Loucy (cell line): ENCODE data around the gene NOX5.

Experiments used
- CTCF ChIP-seq: fragments of 200-600 bp; sonication (generic); conservative IDR thresholded peaks from 2 replicates; pipeline ENCODE4 v1.5.1; 2014; ENCODE audit warnings: mild to moderate bottlenecking, antibody characterized with exemption, low read length
- EZH2phosphoT487 ChIP-seq: fragments of 200-600 bp; IDR thresholded peaks from 2 replicates; pipeline ENCODE4 v1.6.1; 2018; ENCODE audit warnings: antibody characterized with exemption, mild to moderate bottlenecking, moderate library complexity, borderline replicate concordance

DNA sequence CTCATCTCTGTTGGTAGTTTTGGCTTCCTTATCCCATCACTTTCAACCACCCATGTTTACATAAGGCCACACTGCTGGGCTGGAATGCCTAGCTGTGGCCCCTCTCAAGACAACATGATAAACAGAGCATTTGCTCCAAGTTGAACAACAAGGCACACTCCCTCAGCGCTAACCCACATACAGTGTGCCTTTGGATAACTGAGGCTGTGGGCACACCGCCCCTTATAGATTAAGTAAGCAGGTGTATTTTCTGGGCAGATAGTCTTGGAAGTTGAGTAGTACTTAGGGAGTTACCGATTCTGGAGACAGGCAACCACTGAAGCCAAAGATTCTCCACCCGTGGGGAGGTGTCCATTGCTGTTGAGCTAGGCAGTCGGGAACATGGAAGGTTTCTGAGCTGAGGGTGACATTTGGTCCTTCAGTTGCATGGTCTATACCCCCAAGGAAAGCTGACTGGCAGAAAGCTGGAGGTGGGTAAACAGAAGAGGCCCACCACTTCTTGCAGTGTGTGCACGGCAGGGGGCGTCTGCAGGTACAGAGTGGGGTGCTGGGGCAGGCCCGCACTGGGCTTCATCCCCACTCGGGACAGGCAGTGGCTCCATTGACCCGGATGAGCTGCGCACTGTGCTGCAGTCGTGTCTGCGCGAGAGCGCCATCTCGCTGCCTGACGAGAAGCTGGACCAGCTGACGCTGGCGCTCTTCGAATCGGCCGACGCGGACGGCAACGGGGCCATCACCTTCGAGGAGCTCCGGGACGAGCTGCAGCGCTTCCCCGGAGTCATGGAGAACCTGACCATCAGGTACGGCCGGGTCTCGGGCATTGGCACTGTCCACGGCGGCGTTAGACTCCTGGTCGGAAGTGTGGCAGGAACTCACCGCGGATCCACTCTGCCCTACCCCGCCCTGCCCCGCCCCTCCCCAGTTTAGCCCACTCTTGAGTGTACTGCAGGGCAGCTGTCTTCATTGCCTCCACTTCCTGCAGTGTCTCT lies 16.8 kb downstream of the NOX5 start:
- TF ChIP-seq CTCF (peak; percentile 43), EZH2phosphoT487 (no peak)
